Mucosa of rectum (tissue), 2 donors: ENCODE measurements around the gene NOTCH2.
"Not testable (repeated sequence)": the region's sequence is repeated elsewhere in the genome, so short reads cannot be mapped to it uniquely, and the experiment has no call there.

Experiments used
- H3K27ac ChIP-seq, 2 donors: one replicate each; pipeline ENCODE4 v1.7.0; 2013; ENCODE audit warnings: inconsistent platforms in 2 of 2, low read depth in 2 of 2, low read length in 2 of 2
- H3K27me3 ChIP-seq, 2 donors: one replicate each; pipeline ENCODE4 v1.7.0; 2013; ENCODE audit warnings: low read length in 2 of 2; ENCODE audit not compliant: control insufficient read depth in 2 of 2, insufficient read depth in 2 of 2
- H3K36me3 ChIP-seq, 2 donors: one replicate each; pipeline ENCODE4 v1.7.0; 2013; ENCODE audit warnings: low read length in 2 of 2; ENCODE audit not compliant: control insufficient read depth in 2 of 2, insufficient read depth in 2 of 2
- H3K4me1 ChIP-seq, 2 donors: one replicate each; pipeline ENCODE4 v1.7.0; 2013; ENCODE audit warnings: low read length in 2 of 2, mild to moderate bottlenecking in 1 of 2; ENCODE audit not compliant: control insufficient read depth in 2 of 2, insufficient read depth in 2 of 2
- H3K4me3 ChIP-seq, 2 donors: one replicate each; pipeline ENCODE4 v1.7.0; 2013; ENCODE audit warnings: low read length in 2 of 2
- H3K9ac ChIP-seq, 2 donors: one replicate each; pipeline ENCODE4 v1.7.0; 2013; ENCODE audit warnings: low read length in 2 of 2, low read depth in 1 of 2, mild to moderate bottlenecking in 1 of 2
- H3K9me3 ChIP-seq, 2 donors: one replicate each; pipeline ENCODE4 v1.7.0; 2013; ENCODE audit warnings: low read length in 2 of 2; ENCODE audit not compliant: control insufficient read depth in 2 of 2
- donor health status: healthy.
- donor health status: Normal muscosa, but diverticular disease.

The NOTCH2 gene

DNA sequence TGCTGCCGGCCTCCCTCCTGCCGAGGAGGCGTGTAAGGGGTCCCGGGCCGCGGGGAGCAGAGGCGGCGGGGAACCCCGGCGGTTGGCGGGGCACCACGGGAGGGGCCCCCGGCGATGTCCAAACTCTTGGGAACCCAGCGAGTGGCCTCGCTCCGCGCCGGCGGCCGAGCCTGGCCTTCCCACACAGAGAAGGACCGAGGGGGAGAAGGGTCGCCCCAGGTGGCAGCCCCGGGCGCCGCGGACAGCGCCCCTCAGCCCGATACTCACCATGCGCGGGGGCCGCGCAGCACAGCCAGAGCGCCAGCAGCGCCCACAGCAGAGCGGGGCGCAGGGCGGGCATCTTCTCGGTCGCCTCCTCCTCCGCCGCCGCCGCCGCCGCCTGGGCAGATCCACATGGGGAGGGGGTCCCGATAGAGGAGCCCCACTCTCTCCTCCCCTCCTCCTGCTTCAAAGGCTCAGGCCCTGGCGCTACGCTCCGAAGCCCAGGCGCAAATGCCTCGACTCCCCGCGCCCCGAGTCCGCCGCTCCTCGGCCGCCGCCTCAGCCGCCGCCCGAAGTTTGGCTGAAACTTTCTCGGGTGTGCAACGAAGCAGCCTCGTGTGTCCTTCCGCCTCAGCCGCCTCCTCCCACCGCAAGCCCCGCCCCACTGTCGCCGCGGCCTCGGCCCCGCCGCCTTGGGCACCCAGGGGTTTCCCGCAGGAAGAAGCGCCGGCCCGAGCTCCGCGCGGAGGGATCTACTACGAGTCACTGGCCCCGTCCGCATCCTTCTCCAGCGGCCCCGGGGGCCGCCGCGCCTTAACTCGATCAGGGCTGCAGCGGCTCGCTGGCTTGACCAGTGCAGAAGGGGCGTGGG is at the start of gene NOTCH2:
Gene NOTCH2 (minus strand): TSS at position 596 of the 853 bp plus-strand sequence. CDS start 256 bp downstream, at position 340.
- H3K27me3 ChIP-seq, H3K36me3 ChIP-seq, H3K4me1 ChIP-seq, H3K9me3 ChIP-seq: not testable (repeated sequence)
- Histone ChIP-seq H3K27ac (peak within 1 kb of the TSS; percentile 22 to 23), H3K4me3 (peak within 1 kb of the TSS; percentile 20 to 30), H3K9ac (peak within 1 kb of the TSS in 1 of 2 donors; percentile 51)

GRCh38 chr1:120117371-120118177 is 48.1 kb upstream of the NOTCH2 start:
- not testable (repeated sequence) for H3K27ac ChIP-seq

GRCh38 chr1:120116094-120116493 is 46.6 kb upstream of the NOTCH2 start:
- H3K36me3 ChIP-seq, H3K27ac ChIP-seq, H3K27me3 ChIP-seq, H3K4me1 ChIP-seq, H3K9me3 ChIP-seq, H3K4me3 ChIP-seq, H3K9ac ChIP-seq: not testable (repeated sequence)

More at GRCh38 chr1:120117371-120118177, 48.1 kb upstream of the NOTCH2 start:
- not testable (repeated sequence) for H3K4me1 ChIP-seq, H3K4me3 ChIP-seq, H3K36me3 ChIP-seq, H3K27me3 ChIP-seq, H3K9ac ChIP-seq, H3K9me3 ChIP-seq

- H3K9ac ChIP-seq, H3K4me1 ChIP-seq, H3K9me3 ChIP-seq, H3K36me3 ChIP-seq, H3K27me3 ChIP-seq, H3K27ac ChIP-seq, H3K4me3 ChIP-seq: not testable (repeated sequence)
These were observed 43.7 kb upstream of the NOTCH2 start for GRCh38 chr1:120113134-120113533.

DNA sequence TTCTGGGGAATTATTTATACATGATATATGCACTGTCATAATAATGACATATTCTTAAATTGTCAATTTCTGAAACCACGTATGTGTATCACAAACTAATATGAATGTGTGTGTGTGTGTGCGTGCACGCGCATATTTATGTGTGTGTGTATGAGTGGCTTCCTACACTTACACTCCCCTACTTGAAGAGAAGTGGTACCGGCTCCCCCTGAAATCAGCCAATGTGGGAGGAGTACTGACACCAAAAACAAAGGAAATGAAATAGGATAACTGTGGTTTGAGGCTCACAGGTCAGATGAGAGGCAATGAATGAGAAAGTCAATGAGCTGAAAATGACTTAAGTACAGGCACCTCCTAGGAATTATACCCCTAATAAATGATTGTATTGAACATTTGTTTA is 42.8 kb upstream of the NOTCH2 start:
- H3K27ac ChIP-seq, H3K9ac ChIP-seq, H3K9me3 ChIP-seq, H3K36me3 ChIP-seq, H3K4me1 ChIP-seq, H3K27me3 ChIP-seq, H3K4me3 ChIP-seq: not testable (repeated sequence)

- not testable (repeated sequence) for H3K27me3 ChIP-seq, H3K27ac ChIP-seq, H3K9me3 ChIP-seq, H3K9ac ChIP-seq, H3K36me3 ChIP-seq, H3K4me3 ChIP-seq, H3K4me1 ChIP-seq
These were observed 42.3 kb upstream of the NOTCH2 start for GRCh38 chr1:120111771-120112170.

DNA sequence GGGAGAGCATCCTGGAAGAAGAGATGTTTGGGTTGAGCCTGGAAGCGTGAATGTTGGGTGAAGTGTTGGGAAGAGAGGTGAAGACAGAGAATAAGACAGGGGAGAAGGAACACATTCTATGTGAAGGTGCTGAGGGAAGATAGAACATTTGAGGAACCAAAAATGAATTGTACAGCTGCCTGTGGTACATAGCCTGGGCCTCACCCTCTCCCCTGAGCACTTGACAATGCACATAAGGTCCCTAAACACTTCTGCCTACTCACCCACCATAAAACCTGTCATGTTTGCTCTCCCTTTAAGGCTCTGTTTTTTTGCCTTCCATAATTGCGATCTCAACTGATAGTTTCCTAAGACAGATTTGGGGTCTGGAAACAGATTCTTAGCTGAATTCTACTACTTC is 41.5 kb upstream of the NOTCH2 start:
- not testable (repeated sequence) for H3K36me3 ChIP-seq, H3K9me3 ChIP-seq, H3K27ac ChIP-seq, H3K27me3 ChIP-seq, H3K4me3 ChIP-seq, H3K4me1 ChIP-seq, H3K9ac ChIP-seq

- H3K9ac ChIP-seq, H3K36me3 ChIP-seq, H3K27me3 ChIP-seq, H3K4me1 ChIP-seq, H3K27ac ChIP-seq, H3K9me3 ChIP-seq, H3K4me3 ChIP-seq: not testable (repeated sequence)
These were observed 40.2 kb upstream of the NOTCH2 start for GRCh38 chr1:120109656-120110055.

- not testable (repeated sequence) for H3K9ac ChIP-seq, H3K4me3 ChIP-seq, H3K36me3 ChIP-seq, H3K9me3 ChIP-seq, H3K4me1 ChIP-seq, H3K27ac ChIP-seq, H3K27me3 ChIP-seq
These were observed 39.7 kb upstream of the NOTCH2 start for GRCh38 chr1:120109180-120109579.

- H3K9me3 ChIP-seq, H3K27ac ChIP-seq, H3K4me3 ChIP-seq, H3K36me3 ChIP-seq, H3K9ac ChIP-seq, H3K27me3 ChIP-seq, H3K4me1 ChIP-seq: not testable (repeated sequence)
These were observed 35.8 kb upstream of the NOTCH2 start for GRCh38 chr1:120105288-120105687.
